ENCODE data around the gene SAMD11. TPM values are rescaled to one million over a fixed set of nuclear protein-coding genes. Genes with fewer than 3 reads are reported as not detected.

SAMD11 gene
- total and polyA plus RNA-seq, 10 of the 15 experiments (the other 5 are each of a cell fraction or from before 2014, with no cell fraction given), result 0.04 to 0.31 (median 0.19) TPM; not detected in 6

GRCh38 chr1:904310-904950 is 19.3 kb upstream of the SAMD11 start (continued):
- TF ChIP-seq, protein P1, sequence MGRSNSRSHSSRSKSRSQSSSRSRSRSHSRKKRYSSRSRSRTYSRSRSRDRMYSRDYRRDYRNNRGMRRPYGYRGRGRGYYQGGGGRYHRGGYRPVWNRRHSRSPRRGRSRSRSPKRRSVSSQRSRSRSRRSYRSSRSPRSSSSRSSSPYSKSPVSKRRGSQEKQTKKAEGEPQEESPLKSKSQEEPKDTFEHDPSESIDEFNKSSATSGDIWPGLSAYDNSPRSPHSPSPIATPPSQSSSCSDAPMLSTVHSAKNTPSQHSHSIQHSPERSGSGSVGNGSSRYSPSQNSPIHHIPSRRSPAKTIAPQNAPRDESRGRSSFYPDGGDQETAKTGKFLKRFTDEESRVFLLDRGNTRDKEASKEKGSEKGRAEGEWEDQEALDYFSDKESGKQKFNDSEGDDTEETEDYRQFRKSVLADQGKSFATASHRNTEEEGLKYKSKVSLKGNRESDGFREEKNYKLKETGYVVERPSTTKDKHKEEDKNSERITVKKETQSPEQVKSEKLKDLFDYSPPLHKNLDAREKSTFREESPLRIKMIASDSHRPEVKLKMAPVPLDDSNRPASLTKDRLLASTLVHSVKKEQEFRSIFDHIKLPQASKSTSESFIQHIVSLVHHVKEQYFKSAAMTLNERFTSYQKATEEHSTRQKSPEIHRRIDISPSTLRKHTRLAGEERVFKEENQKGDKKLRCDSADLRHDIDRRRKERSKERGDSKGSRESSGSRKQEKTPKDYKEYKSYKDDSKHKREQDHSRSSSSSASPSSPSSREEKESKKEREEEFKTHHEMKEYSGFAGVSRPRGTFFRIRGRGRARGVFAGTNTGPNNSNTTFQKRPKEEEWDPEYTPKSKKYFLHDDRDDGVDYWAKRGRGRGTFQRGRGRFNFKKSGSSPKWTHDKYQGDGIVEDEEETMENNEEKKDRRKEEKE (IDR thresholded peaks at IDR 0.05), result no peak
- TF ChIP-seq MXI1 (IDR thresholded peaks at IDR 0.05; ENCODE audit: low read depth, low read length), result 0 out of 2 replicates have a peak, but pooled peaks have one; percentile 27
- TF ChIP-seq FOXM1 (IDR thresholded peaks at IDR 0.05; ENCODE audit: low read depth, low read length), result no peak
- no peak for TF ChIP-seq SUPT20H (IDR thresholded peaks at IDR 0.05; ENCODE audit: borderline replicate concordance, control insufficient read depth, low read depth, low read length)
- no peak for TF ChIP-seq WRNIP1 (IDR thresholded peaks at IDR 0.05; ENCODE audit: borderline replicate concordance, low read depth, low read length)
- no peak for TF ChIP-seq ZBTB40 (IDR thresholded peaks at IDR 0.05; ENCODE audit: borderline replicate concordance)
- peak; percentile 57 for TF ChIP-seq RELA (IDR thresholded peaks at IDR 0.05; ENCODE audit: borderline replicate concordance, partially characterized antibody)
- TF ChIP-seq TCF12 (IDR thresholded peaks at IDR 0.05; ENCODE audit: low read depth, low read length), result no peak
- no peak for TF ChIP-seq BMI1 (IDR thresholded peaks at IDR 0.05; ENCODE audit: borderline replicate concordance)
- TF ChIP-seq, protein P2, sequence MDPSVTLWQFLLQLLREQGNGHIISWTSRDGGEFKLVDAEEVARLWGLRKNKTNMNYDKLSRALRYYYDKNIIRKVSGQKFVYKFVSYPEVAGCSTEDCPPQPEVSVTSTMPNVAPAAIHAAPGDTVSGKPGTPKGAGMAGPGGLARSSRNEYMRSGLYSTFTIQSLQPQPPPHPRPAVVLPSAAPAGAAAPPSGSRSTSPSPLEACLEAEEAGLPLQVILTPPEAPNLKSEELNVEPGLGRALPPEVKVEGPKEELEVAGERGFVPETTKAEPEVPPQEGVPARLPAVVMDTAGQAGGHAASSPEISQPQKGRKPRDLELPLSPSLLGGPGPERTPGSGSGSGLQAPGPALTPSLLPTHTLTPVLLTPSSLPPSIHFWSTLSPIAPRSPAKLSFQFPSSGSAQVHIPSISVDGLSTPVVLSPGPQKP (IDR thresholded peaks at IDR 0.05; ENCODE audit: low read depth, low read length), result no peak
- no peak for TF ChIP-seq MEF2B (IDR thresholded peaks at IDR 0.05; ENCODE audit: partially characterized antibody, poor library complexity, severe bottlenecking)
- 0 out of 2 replicates have a peak, but pooled peaks have one; percentile 20 for TF ChIP-seq POLR2AphosphoS2 (IDR thresholded peaks at IDR 0.05; ENCODE audit: low read depth, low read length)
- no peak for TF ChIP-seq E4F1 (IDR thresholded peaks at IDR 0.05; ENCODE audit: borderline replicate concordance, partially characterized antibody)
- no peak for TF ChIP-seq BRCA1 (IDR thresholded peaks at IDR 0.05; ENCODE audit: low read depth, low read length)
- TF ChIP-seq, protein P3, sequence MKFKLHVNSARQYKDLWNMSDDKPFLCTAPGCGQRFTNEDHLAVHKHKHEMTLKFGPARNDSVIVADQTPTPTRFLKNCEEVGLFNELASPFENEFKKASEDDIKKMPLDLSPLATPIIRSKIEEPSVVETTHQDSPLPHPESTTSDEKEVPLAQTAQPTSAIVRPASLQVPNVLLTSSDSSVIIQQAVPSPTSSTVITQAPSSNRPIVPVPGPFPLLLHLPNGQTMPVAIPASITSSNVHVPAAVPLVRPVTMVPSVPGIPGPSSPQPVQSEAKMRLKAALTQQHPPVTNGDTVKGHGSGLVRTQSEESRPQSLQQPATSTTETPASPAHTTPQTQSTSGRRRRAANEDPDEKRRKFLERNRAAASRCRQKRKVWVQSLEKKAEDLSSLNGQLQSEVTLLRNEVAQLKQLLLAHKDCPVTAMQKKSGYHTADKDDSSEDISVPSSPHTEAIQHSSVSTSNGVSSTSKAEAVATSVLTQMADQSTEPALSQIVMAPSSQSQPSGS (IDR thresholded peaks at IDR 0.05; ENCODE audit: low read length), result no peak
- TF ChIP-seq ZNF217 (IDR thresholded peaks at IDR 0.05), result peak; percentile 21; the same call in 1 of the 2 replicates
